ENCODE results near the gene MAP4K5. TPM values are rescaled to one million over a fixed set of nuclear protein-coding genes. Genes with fewer than 3 reads are reported as not detected.

MAP4K5 gene
- total RNA-seq, 2 experiments from 2014 or later = 22.0 TPM

GRCh38 chr14:50383618-50384225 is 148.6 kb downstream of the MAP4K5 start:
- H3K36me3 Mint-ChIP-seq (ENCODE audit: low read depth) = no peaks in the 10 kb centered on the region
- no peaks in the 10 kb centered on the region for H3K4me1 Mint-ChIP-seq
- no peaks in the 10 kb centered on the region for H3K27me3 Mint-ChIP-seq
- H3K9me3 Mint-ChIP-seq = no peaks in the 10 kb centered on the region
- DNase-seq = no peak
- no peak overlapping the region for H3K27ac Mint-ChIP-seq
- H3K4me3 Mint-ChIP-seq = no peak overlapping the region
- ChIA-PET CTCF (no interaction called here), POLR2A (no interaction called here)

GRCh38 chr14:50381823-50382287 is 150.5 kb downstream of the MAP4K5 start:
- Mint-ChIP-seq H3K36me3 (ENCODE audit: low read depth) (no peaks in the 10 kb centered on the region), H3K9me3 (no peaks in the 10 kb centered on the region), H3K4me1 (no peaks in the 10 kb centered on the region), H3K4me3 (no peak overlapping the region), H3K27me3 (no peaks in the 10 kb centered on the region), H3K27ac (no peak overlapping the region)
- ChIA-PET POLR2A (interaction anchor here (2.3 kb wide), 1 partner anchor 19 kb away, joined by 7 read pairs; no protein-coding TSS in a partner anchor), CTCF (no interaction called here)
- DNase-seq = no peak

GRCh38 chr14:50381008-50381407 is 151.4 kb downstream of the MAP4K5 start:
- ChIA-PET CTCF (no interaction called here), POLR2A (interaction anchor here (2.3 kb wide), 1 partner anchor 18 kb away, joined by 7 read pairs; no protein-coding TSS in a partner anchor)
- H3K27ac Mint-ChIP-seq = no peak overlapping the region
- DNase-seq = no peak
- no peaks in the 10 kb centered on the region for H3K9me3 Mint-ChIP-seq
- no peaks in the 10 kb centered on the region for H3K36me3 Mint-ChIP-seq (ENCODE audit: low read depth)
- H3K4me1 Mint-ChIP-seq = no peaks in the 10 kb centered on the region
- H3K27me3 Mint-ChIP-seq = no peaks in the 10 kb centered on the region
- H3K4me3 Mint-ChIP-seq = no peak overlapping the region

- H3K4me1 Mint-ChIP-seq = no peaks in the 10 kb centered on the region
- DNase-seq = no peak
Measured at GRCh38 chr14:50380455-50380854, 151.9 kb downstream of the MAP4K5 start.

GRCh38 chr14:50379563-50379962 is 152.8 kb downstream of the MAP4K5 start:
- Mint-ChIP-seq H3K36me3 (ENCODE audit: low read depth) (no peaks in the 10 kb centered on the region), H3K4me3 (no peak overlapping the region), H3K27ac (no peak overlapping the region), H3K27me3 (no peaks in the 10 kb centered on the region), H3K9me3 (no peaks in the 10 kb centered on the region), H3K4me1 (no peaks in the 10 kb centered on the region)
- CTCF ChIA-PET = no interaction called here
- no peak for DNase-seq
- POLR2A ChIA-PET = interaction anchor here (2.3 kb wide), 1 partner anchor 16 kb away, joined by 7 read pairs; no protein-coding TSS in a partner anchor

More at GRCh38 chr14:50380455-50380854, 151.9 kb downstream of the MAP4K5 start:
- H3K9me3 Mint-ChIP-seq = no peaks in the 10 kb centered on the region
- no peaks in the 10 kb centered on the region for H3K27me3 Mint-ChIP-seq
- POLR2A ChIA-PET = interaction anchor here (2.3 kb wide), 1 partner anchor 17 kb away, joined by 7 read pairs; no protein-coding TSS in a partner anchor
- no peak overlapping the region for H3K4me3 Mint-ChIP-seq
- H3K36me3 Mint-ChIP-seq (ENCODE audit: low read depth) = no peaks in the 10 kb centered on the region
- CTCF ChIA-PET = no interaction called here
- H3K27ac Mint-ChIP-seq = no peak overlapping the region

GRCh38 chr14:50377550-50378085 is 154.8 kb downstream of the MAP4K5 start:
- H3K27ac Mint-ChIP-seq = no peak overlapping the region
- no peaks in the 10 kb centered on the region for H3K9me3 Mint-ChIP-seq
- H3K36me3 Mint-ChIP-seq (ENCODE audit: low read depth) = no peaks in the 10 kb centered on the region
- H3K4me1 Mint-ChIP-seq = no peaks in the 10 kb centered on the region
- ChIA-PET POLR2A (no interaction called here), CTCF (no interaction called here)
- no peak for DNase-seq
- H3K27me3 Mint-ChIP-seq = peaks cover 3% of the 10 kb centered on the region
- no peak overlapping the region for H3K4me3 Mint-ChIP-seq

- Mint-ChIP-seq H3K9me3 (no peaks in the 10 kb centered on the region), H3K27ac (no peak overlapping the region), H3K4me1 (no peaks in the 10 kb centered on the region), H3K27me3 (peaks cover 3% of the 10 kb centered on the region), H3K4me3 (no peak overlapping the region), H3K36me3 (ENCODE audit: low read depth) (no peaks in the 10 kb centered on the region)
- ChIA-PET POLR2A (no interaction called here), CTCF (no interaction called here)
- DNase-seq = no peak
Measured at GRCh38 chr14:50375760-50376159, 156.6 kb downstream of the MAP4K5 start.

GRCh38 chr14:50373959-50374358 is 158.4 kb downstream of the MAP4K5 start:
- Mint-ChIP-seq H3K4me1 (no peaks in the 10 kb centered on the region), H3K9me3 (no peaks in the 10 kb centered on the region), H3K36me3 (ENCODE audit: low read depth) (no peaks in the 10 kb centered on the region), H3K27me3 (peaks cover 3% of the 10 kb centered on the region), H3K27ac (no peak overlapping the region), H3K4me3 (no peak overlapping the region)
- DNase-seq = no peak
- ChIA-PET POLR2A (interaction anchor here (0.9 to 1.2 kb wide), 3 partner anchors 10 to 13 kb away, joined by 3 to 4 read pairs (median 3); no protein-coding TSS in a partner anchor), CTCF (no interaction called here)

- Mint-ChIP-seq H3K9me3 (no peaks in the 10 kb centered on the region), H3K36me3 (ENCODE audit: low read depth) (no peaks in the 10 kb centered on the region), H3K4me1 (peaks cover 2% of the 10 kb centered on the region), H3K27ac (no peak overlapping the region), H3K27me3 (peaks cover 5% of the 10 kb centered on the region), H3K4me3 (no peak overlapping the region)
- POLR2A ChIA-PET = no interaction called here
- DNase-seq = no peak
- CTCF ChIA-PET = no interaction called here
Measured at GRCh38 chr14:50371546-50371945, 160.8 kb downstream of the MAP4K5 start.

Other genes with a start within 250 kb of the MAP4K5 start
- gene L2HGDH, start 220.3 kb downstream of the MAP4K5 start, total RNA-seq = 10 to 100 TPM in 1 of 2 experiments, 1 to 10 TPM in 1; 9.7 to 10.0 TPM
- gene DMAC2L, start 220.2 kb downstream of the MAP4K5 start, total RNA-seq = 10 to 100 TPM; 12.2 to 12.6 TPM
- 1 to 10 TPM; 5.3 to 8.8 TPM for gene CDKL1, start 135.7 kb downstream of the MAP4K5 start, total RNA-seq
- gene ATL1, start 27.6 kb upstream of the MAP4K5 start, total RNA-seq = 1 to 10 TPM in 1 of 2 experiments, under 1 TPM in 1; 0.86 to 1.2 TPM
- 1 to 10 TPM; 6.1 to 6.9 TPM for gene SAV1, start 135.7 kb upstream of the MAP4K5 start, total RNA-seq